HG03354 (cell line): ENCODE data around the gene MYT1.

Experiments used
- ATAC-seq: cut with Tn5 transposase; IDR thresholded peaks from one replicate; pipeline ENCODE4 v1.9.1; 2021; ENCODE audit warnings: mild to moderate bottlenecking; ENCODE audit not compliant: unreplicated experiment, poor library complexity, severe bottlenecking

Gene MYT1

DNA sequence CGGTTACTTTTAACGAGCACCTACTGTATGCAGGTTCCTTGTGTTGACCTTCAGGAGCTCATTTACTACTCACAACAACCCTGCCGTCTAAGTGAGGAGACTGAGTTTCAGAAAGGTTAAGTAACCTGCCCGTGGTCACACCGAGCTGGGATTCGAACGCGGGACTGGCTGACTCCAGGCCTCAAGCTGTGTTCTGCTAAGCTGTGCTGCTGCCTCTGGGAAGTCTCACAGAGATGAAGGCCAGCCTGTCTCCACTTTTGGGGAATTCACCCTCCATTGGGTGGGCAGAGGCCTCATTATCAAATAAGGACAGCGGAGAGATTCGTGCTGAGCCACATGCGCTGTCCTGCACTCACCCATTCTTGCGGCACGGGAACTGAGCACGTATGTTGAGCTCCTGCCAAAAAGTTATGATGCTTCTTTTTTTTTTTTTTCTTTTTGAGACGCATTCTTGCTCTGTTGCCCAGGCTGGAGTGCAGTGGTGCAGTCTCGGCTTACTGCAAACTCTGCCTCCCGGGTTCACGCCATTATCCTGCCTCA lies 25.9 kb upstream of the MYT1 start:
- no peak for ATAC-seq

DNA sequence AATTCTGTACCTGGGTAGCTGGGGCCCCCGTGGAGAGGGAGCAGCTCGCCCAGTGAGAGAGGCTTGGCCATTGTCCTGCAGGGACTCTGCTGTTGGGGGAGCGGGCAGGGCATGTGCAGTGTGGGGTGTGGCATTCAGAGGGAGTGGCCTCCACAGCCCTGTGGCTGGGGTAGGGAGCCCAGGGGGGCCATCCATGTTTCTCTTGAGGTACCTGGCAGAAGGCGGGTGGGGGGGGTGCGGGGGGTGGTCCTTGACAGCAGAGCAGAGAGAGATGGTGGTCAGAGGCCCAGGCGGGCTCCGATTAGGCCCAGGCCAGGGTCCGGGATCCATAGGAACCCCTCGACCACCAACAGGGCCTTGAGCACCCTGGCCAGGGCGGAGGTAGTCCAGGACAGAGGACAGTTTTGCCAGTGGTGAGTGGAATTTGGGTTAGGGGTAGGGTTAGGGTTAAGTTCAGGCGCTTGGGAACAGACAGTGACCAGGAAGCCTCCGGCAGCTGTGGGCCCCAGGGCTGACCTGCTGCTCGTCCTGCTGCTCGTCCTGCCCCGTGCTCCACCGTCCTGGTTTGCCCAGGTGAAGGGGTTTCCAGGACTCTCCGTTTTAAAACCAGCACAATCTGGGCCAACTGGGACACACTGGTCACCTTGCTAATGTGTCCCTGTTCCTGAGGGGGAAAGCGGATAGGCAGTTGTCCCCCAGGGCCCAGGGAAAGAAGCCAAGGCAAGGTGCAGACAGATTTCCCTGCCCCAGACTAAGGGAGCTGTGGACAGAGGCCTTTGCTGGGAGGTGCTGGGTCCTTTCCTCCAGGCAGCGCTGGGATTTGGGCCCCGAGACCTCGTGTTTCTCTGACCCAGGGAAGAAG lies 24.8 kb upstream of the MYT1 start:
- no peak for ATAC-seq

GRCh38 chr20:64140061-64140931 lies 24.0 kb upstream of the MYT1 start:
- ATAC-seq: no peak

GRCh38 chr20:64140956-64141355 lies 23.3 kb upstream of the MYT1 start:
- no peak for ATAC-seq

- no peak for ATAC-seq
Observed at GRCh38 chr20:64142590-64142989, 21.7 kb upstream of the MYT1 start.

DNA sequence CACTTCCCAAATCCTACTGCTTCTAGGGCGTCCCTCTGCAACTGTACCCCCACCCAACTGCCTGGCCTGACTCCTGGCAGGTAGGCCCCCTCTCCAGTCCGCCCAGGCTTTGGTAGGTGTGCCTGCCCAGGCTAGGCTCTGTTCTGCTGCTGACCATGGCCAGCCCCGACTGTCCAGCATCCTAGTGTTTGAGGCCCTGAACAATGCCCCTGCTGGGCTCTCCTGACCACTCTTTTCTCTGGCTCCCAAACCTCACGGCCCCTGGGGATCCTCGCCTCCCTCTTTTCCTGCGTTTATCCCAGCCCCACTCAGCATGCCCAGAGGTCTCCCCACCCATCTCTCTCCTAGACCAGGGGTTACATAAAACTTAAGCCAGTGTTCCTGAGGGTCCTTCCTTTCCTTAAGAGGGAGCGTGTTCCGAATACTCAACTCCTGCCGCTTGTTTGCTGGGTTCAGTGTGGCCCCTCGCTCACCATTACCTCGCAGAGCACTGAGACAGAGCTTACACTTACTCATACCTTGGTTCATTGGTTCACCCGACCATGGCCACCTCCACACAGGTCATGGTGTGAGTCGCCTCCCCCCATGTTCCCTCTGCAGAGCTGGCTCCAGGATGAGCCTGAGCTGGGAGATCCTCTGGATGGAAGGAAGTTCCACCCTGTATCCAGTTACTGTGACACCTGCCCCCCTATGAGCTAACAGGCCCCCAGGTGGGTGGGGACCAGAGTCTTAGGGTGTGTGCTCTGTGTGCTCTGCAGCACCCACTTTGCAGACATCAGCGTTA lies 21.0 kb upstream of the MYT1 start:
- ATAC-seq: no peak

GRCh38 chr20:64144144-64144912 lies 19.9 kb upstream of the MYT1 start:
- no peak for ATAC-seq

- no peak for ATAC-seq
Observed at GRCh38 chr20:64145458-64146300, 18.6 kb upstream of the MYT1 start.

DNA sequence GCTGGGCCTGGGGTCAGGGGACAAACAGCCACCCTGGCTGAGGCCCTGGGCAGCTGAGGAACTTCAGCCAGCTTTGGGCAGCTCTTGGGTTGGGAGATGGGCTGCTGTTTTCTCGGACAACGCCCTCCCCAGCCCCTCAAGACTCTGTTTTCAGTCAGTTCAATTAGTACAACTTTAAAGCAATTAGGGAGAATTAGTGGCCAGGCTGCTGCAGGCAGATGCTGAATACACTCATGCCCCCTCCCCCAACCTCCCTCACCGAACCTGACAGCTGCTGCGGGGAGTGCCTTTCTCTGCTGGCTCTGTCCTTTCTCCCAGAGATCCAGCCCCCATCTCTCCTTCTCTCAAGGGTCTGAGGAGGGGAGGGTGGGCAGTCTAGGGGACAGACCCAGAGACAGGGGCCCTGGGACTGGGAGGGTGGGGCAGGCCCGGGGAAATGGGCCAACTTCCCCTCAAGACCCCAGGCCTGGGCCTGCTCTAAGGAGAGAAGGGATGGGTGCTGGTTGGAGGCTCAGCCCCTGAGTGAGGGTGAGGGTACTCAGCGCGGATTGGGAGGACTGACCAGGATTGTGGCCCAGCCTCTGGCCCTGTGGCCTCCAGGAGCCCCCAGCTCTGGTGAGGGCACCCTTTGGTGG lies 17.8 kb upstream of the MYT1 start:
- no peak for ATAC-seq

DNA sequence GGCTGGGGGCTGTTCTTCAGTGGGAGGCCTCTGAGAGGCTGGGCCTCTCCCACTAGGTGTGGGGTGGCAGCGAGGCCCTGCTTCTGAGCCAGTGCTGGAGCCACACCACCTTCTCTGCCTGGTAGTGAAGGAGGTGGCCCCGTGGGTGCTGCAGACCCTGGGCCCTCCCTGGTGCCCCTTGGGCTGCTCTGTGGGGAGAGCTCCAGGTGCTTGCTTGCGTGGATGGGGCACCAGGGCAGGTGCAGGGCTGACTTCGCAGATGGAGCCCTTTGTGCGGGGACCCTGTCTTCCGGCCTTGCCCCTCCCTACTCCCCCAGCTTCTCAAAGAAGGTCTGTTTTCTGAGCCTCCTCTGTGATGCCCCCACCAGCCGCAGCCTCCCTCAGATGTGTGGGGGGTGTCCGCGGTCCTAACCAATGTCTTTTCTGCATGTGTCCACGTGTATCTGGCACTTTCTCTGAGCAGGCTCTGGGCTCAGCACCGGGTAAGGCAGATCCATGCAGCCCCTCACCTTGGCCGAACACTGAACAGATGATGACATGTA lies 17.2 kb upstream of the MYT1 start:
- no peak for ATAC-seq

GRCh38 chr20:64148581-64148980 lies 15.7 kb upstream of the MYT1 start:
- no peak for ATAC-seq

DNA sequence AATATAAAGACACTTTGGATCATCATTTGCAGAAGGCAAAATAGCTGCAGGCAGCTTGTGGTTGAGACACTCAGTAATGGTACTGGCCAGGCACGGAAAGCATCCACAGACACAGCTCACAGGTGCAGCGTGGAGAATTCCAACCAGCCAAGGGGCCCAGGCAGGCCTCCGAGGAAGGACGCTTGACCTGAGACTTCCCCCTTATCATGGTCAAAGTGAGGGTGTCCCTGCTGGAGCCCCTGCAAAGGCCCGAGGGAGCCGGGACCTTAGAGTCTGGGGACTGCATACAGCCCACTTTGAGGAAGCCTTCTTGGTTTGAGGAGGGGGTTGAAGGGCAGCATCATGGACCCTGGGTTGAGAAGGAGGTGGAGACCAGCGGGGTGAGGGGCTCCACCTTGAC lies 15.1 kb upstream of the MYT1 start:
- no peak for ATAC-seq

GRCh38 chr20:64149809-64150560 lies 14.3 kb upstream of the MYT1 start:
- no peak for ATAC-seq

DNA sequence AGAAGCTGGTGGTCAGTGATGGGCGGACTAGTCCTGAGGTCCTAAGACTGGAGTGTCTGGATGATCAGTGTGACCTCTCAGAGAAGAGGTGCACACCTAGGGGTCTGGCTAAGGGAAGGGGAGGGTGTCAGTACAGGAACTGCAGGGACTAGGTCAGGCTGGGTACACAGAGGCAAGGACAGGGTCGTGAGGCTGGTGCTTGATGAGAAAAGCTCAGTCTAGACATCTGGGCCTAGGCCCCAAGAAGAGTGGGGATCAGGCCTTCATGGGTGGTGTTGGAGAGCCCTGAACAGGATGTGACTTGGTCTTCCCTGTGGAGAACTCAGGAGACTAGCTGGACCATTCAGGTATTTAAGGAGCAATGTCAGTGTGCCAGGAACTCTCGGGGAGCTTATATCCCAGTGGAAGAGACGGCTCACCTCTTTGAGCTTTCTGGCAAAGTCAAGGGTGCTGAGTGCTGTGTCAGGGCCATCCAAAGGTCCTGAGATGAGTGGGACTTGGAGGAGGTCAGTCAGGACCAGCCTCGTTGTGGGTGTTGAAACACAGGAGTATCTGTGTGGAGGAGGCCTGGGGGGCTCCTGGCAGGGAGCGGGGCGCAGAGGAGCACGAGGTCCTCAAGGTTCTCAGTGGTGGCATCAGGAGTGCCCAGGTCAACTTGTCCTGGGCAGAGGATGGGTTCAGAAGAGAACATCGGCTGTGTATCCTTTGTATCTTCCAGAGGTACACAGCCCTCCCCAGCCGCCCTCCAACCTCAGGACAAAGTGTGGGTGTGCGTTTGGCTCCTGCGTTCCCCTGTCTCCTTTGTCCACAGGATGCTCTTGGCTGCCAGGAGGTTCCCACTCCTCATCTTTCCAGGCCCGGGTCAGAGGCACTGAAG lies 13.3 kb upstream of the MYT1 start:
- ATAC-seq: no peak

DNA sequence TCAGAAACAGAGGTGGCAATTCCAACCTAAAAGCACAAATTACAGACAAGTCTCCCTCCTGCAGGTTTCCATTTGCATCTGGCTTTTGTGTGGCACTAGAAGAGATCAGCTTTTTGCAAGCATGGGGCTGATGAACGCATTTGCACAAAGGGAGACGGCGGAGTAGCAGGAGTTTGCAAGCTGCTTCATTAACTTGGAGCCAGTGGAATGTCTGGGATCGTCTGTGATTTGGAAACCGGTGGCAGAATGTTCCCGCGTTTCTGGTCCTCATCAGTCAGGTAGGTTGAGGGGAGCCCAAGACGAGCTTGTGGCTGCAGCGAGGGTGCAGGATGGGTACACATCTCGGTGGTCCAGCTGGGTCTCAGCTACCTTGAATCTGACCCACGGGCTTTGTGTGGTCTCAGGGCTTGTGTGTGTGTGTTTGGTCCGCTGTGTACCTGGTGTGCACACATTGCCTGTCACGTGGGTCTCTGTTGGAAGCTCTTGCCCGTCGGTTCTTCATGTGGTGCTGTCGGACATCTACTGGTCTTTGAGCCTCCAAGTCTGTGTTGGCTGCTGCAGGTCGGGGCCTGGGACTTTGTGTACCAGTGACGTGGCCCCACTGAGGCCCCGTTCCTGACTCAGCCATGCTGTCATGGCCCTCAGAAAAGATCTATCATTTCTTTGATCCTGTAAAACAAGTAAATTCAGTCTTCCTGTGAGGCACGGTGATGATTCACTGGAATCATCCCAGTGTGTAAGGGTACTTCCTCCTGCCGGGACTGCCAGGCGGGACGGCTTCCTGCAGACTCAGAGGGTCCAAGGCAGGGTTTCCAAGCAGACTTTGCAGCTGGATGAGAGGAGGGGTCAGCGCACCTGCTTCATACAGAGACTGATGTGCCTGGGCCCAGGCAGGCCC lies 12.4 kb upstream of the MYT1 start:
- no peak for ATAC-seq
